SK-N-SH (cell line): ENCODE measurements around the gene KLHL28. TPM values are rescaled to one million over a fixed set of nuclear protein-coding genes. Genes with fewer than 3 reads are reported as not detected.

ENCODE experiments used
- CTCF ChIA-PET: fragments of 300-600, 350-600 bp; formaldehyde crosslinking; extraction: SDS; loops from one replicate; lab custom pipeline; 2021; lab: Yijun Ruan, JAX
- POLR2A ChIA-PET: fragments of 350-600 bp; sonication (Branson Sonifier 250); formaldehyde crosslinking; extraction: SDS; loops from one replicate; lab custom pipeline; 2020; ENCODE audit warnings: antibody characterized with exemption, inconsistent platforms; lab: Yijun Ruan, JAX
- DNase-seq: peaks from one replicate; pipeline ENCODE4 v3.0.0; 2012
- H2AFZ ChIP-seq: fragments of 200-600 bp; sonication (generic); 2 replicates; pipeline ENCODE4 v1.8.1; 2016; ENCODE audit warnings: antibody characterized with exemption, mild to moderate bottlenecking, low read depth
- H3F3A ChIP-seq: fragments of 200-600 bp; sonication (generic); replicated peaks from 2 replicates; pipeline ENCODE3; 2016; ENCODE audit warnings: antibody characterized with exemption, mild to moderate bottlenecking; ENCODE audit not compliant: insufficient read depth
- H3K27ac ChIP-seq, 2 experiments: fragments of 200-500 bp in 1 of 2; fragments of 200-600 bp in 1 of 2; sonication (Bioruptor generic) in 1 of 2; sonication (generic), shearing (Covaris generic) in 1 of 2; 2 replicates each; pipeline versions ENCODE4 v1.5.1 to v1.6.1; 2014 to 2016; ENCODE audit warnings: low read depth in 2 of 2, inconsistent platforms in 1 of 2, low read length in 1 of 2, mild to moderate bottlenecking in 1 of 2, mixed read lengths in 1 of 2
- H3K27me3 ChIP-seq: fragments of 200-600 bp; sonication (generic), shearing (Covaris generic); 2 replicates; pipeline ENCODE4 v1.6.1; 2016; ENCODE audit warnings: mixed run types; ENCODE audit not compliant: insufficient read depth
- H3K36me3 ChIP-seq, 2 experiments: fragments of 200-500 bp in 1 of 2; fragments of 200-600 bp in 1 of 2; sonication (Bioruptor generic) in 1 of 2; sonication (generic) in 1 of 2; replicated peaks in 1 of 2; 2 replicates each; pipeline versions ENCODE3 to v1.5.1; 2014 to 2016; ENCODE audit warnings: low read length in 1 of 2, mild to moderate bottlenecking in 1 of 2; ENCODE audit not compliant: insufficient read depth in 2 of 2, control insufficient read depth in 1 of 2
- H3K4me1 ChIP-seq, 2 experiments: fragments of 200-500 bp in 1 of 2; fragments of 200-600 bp in 1 of 2; sonication (Bioruptor generic) in 1 of 2; sonication (generic), shearing (Covaris generic) in 1 of 2; 2 replicates each; pipeline versions ENCODE4 v1.5.1 to v1.6.1; 2014 to 2016; ENCODE audit warnings: low read depth in 1 of 2, low read length in 1 of 2, mixed run types in 1 of 2; ENCODE audit not compliant: insufficient read depth in 2 of 2, control insufficient read depth in 1 of 2
- H3K4me2 ChIP-seq: fragments of 200-600 bp; sonication (generic), shearing (Covaris generic); 2 replicates; pipeline ENCODE4 v1.6.1; 2017; ENCODE audit warnings: mixed run types
- H3K4me3 ChIP-seq, 2 experiments: fragments of 200-500 bp in 1 of 2; fragments of 200-600 bp in 1 of 2; sonication (Bioruptor generic) in 1 of 2; sonication (generic), shearing (Covaris generic) in 1 of 2; 2 replicates each; pipeline versions ENCODE4 v1.5.1 to v1.8.1; 2014 to 2016; ENCODE audit warnings: low read depth in 2 of 2, inconsistent platforms in 1 of 2, low read length in 1 of 2, mild to moderate bottlenecking in 1 of 2, mixed read lengths in 1 of 2, moderate library complexity in 1 of 2
- H3K79me2 ChIP-seq: fragments of 200-600 bp; sonication (generic); 2 replicates; pipeline ENCODE4 v1.8.1; 2017; ENCODE audit warnings: mild to moderate bottlenecking; ENCODE audit not compliant: insufficient read depth
- H3K9ac ChIP-seq: fragments of 200-600 bp; sonication (generic); 2 replicates; pipeline ENCODE4 v1.6.1; 2017; ENCODE audit warnings: mixed run types
- H3K9me2 ChIP-seq: fragments of 200-600 bp; sonication (generic); 2 replicates; pipeline ENCODE4 v1.6.1; 2017; ENCODE audit warnings: mixed run types
- H3K9me3 ChIP-seq: fragments of 200-600 bp; sonication (generic); 2 replicates; pipeline ENCODE4 v1.6.1; 2017; ENCODE audit warnings: mixed run types, mild to moderate bottlenecking, moderate library complexity
- H4K20me1 ChIP-seq: fragments of 200-600 bp; sonication (generic); 2 replicates; pipeline ENCODE4 v1.6.1; 2017; ENCODE audit warnings: mild to moderate bottlenecking, mixed run types; ENCODE audit not compliant: insufficient read depth
- FOSL2 ChIP-seq: IDR thresholded peaks from 2 replicates; pipeline ENCODE4 v1.4.0; 2012; ENCODE audit warnings: low read depth, mild to moderate bottlenecking, moderate library complexity, borderline replicate concordance
- FOXJ3 ChIP-seq: sonication (generic); formaldehyde crosslinking; IDR thresholded peaks from 2 replicates; pipeline ENCODE4 v1.5.1; 2020; ENCODE audit warnings: mild to moderate bottlenecking, missing genetic modification reagents
- FOXM1 ChIP-seq: IDR thresholded peaks from 2 replicates; pipeline ENCODE4 v1.4.0; 2012; ENCODE audit warnings: low read depth, mild to moderate bottlenecking
- GABPA ChIP-seq: IDR thresholded peaks from 2 replicates; pipeline ENCODE4 v1.4.0; 2012; ENCODE audit warnings: low read depth, mild to moderate bottlenecking
- GATA2 ChIP-seq: sonication (generic); formaldehyde crosslinking; IDR thresholded peaks from 2 replicates; pipeline ENCODE4 v1.5.0; 2020; ENCODE audit warnings: mild to moderate bottlenecking, missing genetic modification reagents
- JUND ChIP-seq: IDR thresholded peaks from 2 replicates; pipeline ENCODE4 v1.4.0; 2012
- MEF2A ChIP-seq: IDR thresholded peaks from 2 replicates; pipeline ENCODE4 v1.4.0; 2012; ENCODE audit warnings: low read depth, borderline replicate concordance
- MXI1 ChIP-seq: IDR thresholded peaks from 2 replicates; pipeline ENCODE4 v1.6.1; 2012; ENCODE audit warnings: mild to moderate bottlenecking, low read depth, low read length, improper control_type of control experiment
- NFIC ChIP-seq: IDR thresholded peaks from 2 replicates; pipeline ENCODE4 v1.4.0; 2012; ENCODE audit warnings: borderline replicate concordance
- POLR2AphosphoS5 ChIP-seq: IDR thresholded peaks from 2 replicates; pipeline ENCODE4 v1.6.1; 2012; ENCODE audit warnings: low read depth, low read length
- RCOR1 ChIP-seq: fragments of 150-350 bp; IDR thresholded peaks from 2 replicates; pipeline ENCODE4 v1.6.1; 2017; ENCODE audit warnings: antibody characterized with exemption, low read length
- RXRA ChIP-seq: IDR thresholded peaks from 2 replicates; pipeline ENCODE4 v1.4.0; 2012; ENCODE audit warnings: low read depth, mild to moderate bottlenecking, borderline replicate concordance
- SIN3A ChIP-seq: IDR thresholded peaks from 2 replicates; pipeline ENCODE4 v1.6.1; 2012; ENCODE audit warnings: low read depth, mild to moderate bottlenecking, low read length, moderate library complexity, borderline replicate concordance
- SMC3 ChIP-seq: IDR thresholded peaks from 2 replicates; pipeline ENCODE4 v1.6.1; 2012; ENCODE audit warnings: low read depth, low read length, improper control_type of control experiment
- TAF1 ChIP-seq: IDR thresholded peaks from 2 replicates; pipeline ENCODE4 v1.6.1; 2012; ENCODE audit warnings: low read depth, mild to moderate bottlenecking, low read length, moderate library complexity, borderline replicate concordance
- TCF12 ChIP-seq: IDR thresholded peaks from 2 replicates; pipeline ENCODE4 v1.4.0; 2012
- YY1 ChIP-seq: IDR thresholded peaks from 2 replicates; pipeline ENCODE4 v1.4.0; 2012; ENCODE audit warnings: low read depth, mild to moderate bottlenecking
- WGBS: methylation state at CpG from one replicate; pipeline ENCODE4 v1.1.6; 2017; ENCODE audit warnings: low lambda C conversion rate; 5-methylcytosine and 5-hydroxymethylcytosine counted together
- polyA plus RNA-seq, 3 experiments: library from polyadenylated mRNA; depleted of rRNA; stranded (reverse); fragments of >200 nt; gene quantifications; 2 replicates each; pipeline ENCODE4 v1.2.3, GENCODE V29; 2012
- TF ChIP-seq, protein P1 (sequence below): fragments of 200-600 bp; sonication (generic); IDR thresholded peaks from 2 replicates; pipeline ENCODE4 v1.6.1; 2017; ENCODE audit warnings: antibody characterized with exemption, mild to moderate bottlenecking, moderate library complexity
- TF ChIP-seq, protein P2 (sequence below): IDR thresholded peaks from 2 replicates; pipeline ENCODE4 v1.4.0; 2012; ENCODE audit warnings: low read depth
- TF ChIP-seq, protein P3 (sequence below): IDR thresholded peaks from 2 replicates; pipeline ENCODE4; 2012
- TF ChIP-seq, protein P4 (sequence below): fragments of 150-350 bp; IDR thresholded peaks from 2 replicates; pipeline ENCODE4 v1.6.1; 2017; ENCODE audit warnings: antibody characterized with exemption, low read length, low read depth, borderline replicate concordance
- TF ChIP-seq, protein P5 (sequence below): fragments of 150-350 bp; IDR thresholded peaks from 2 replicates; pipeline ENCODE4 v1.6.1; 2016; ENCODE audit warnings: mild to moderate bottlenecking, low read depth, low read length

KLHL28 gene
- polyA plus RNA-seq, 1 of the 3 experiments (the other 2 are of a cell fraction), result 0.72 TPM

DNA sequence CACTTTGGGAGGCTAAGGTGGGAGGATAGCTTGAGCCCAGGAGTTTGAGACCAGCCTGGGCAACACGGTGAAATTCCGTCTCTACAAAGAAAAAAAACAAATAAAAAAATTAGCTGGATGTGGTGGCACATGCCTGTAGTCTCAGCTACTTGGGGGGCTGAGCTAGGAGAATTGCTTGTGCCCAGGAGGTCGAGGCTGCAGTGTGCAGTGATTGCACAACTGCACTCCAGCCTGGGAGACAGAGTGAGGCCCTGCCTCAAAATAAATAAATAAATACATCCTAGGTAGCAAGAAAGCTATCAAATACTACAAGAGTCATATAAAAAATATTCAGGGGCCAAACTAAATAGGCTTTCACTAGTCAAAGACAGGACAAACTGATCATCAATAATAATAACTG is 6.2 kb downstream of the KLHL28 start:
- no peak for DNase-seq
- no peaks in the 10 kb centered on the region; a peak in 2 of 4 replicates for H3K4me1 ChIP-seq
- TF ChIP-seq JUND (no peak), FOXJ3 (CRISPR knock-in tag) (no peak), FOSL2 (no peak), RCOR1 (no peak), NFIC (no peak), GATA2 (CRISPR knock-in tag) (no peak), TAF1 (no peak), TCF12 (no peak), GABPA (no peak), POLR2AphosphoS5 (no peak)
- TF ChIP-seq, all 33 proteins: peak for 0
- H3K27ac ChIP-seq, result no peak overlapping the region
- no peak overlapping the region for H3K9ac ChIP-seq
- POLR2A ChIA-PET, result no interaction called here
- no peak overlapping the region for H3K4me2 ChIP-seq
- no peak overlapping the region for H3K4me3 ChIP-seq
- no peaks in the 10 kb centered on the region for H3K27me3 ChIP-seq
- H3F3A ChIP-seq, result no peaks in the 10 kb centered on the region
- no peaks in the 10 kb centered on the region for H3K9me3 ChIP-seq
- H3K79me2 ChIP-seq, result peaks cover 62% of the 10 kb centered on the region
- CTCF ChIA-PET, result no interaction called here
- peaks cover 14% of the 10 kb centered on the region; the same call in 1 of the 2 replicates for H4K20me1 ChIP-seq
- H3K9me2 ChIP-seq, result no peaks in the 10 kb centered on the region
- H3K36me3 ChIP-seq, result no peaks in the 10 kb centered on the region
- 92% methylated on average over 3 of the region's 3 CpGs for WGBS
- no peak overlapping the region for H2AFZ ChIP-seq

DNA sequence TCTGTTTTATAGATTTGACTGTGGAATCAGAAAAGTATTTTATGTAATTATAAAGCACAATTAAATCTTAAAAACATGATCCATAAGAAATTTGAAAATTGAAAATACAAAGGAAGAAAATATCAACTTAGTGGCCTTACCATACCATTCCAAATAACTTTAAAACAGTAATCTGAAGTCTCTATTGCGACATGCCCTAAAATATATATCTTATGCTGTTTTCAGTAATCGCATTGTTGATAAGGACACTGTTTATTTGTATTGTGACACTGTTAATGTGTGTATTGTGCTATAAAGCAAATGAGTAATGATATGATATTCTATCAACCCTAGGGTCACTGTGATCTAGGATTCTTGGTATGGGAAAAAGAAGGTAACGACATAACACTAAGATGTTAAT is 7.0 kb downstream of the KLHL28 start:
- Histone ChIP-seq H3K9me3 (no peaks in the 10 kb centered on the region), H3K9ac (no peak overlapping the region), H3K27me3 (no peaks in the 10 kb centered on the region), H3K79me2 (peaks cover 61% of the 10 kb centered on the region), H3K4me3 (no peak overlapping the region), H3K4me1 (no peaks in the 10 kb centered on the region; a peak in 2 of 4 replicates), H4K20me1 (peaks cover 6% of the 10 kb centered on the region; the same call in 1 of the 2 replicates), H3K4me2 (no peak overlapping the region), H2AFZ (no peak overlapping the region), H3F3A (no peaks in the 10 kb centered on the region), H3K9me2 (no peaks in the 10 kb centered on the region), H3K27ac (no peak overlapping the region), H3K36me3 (no peaks in the 10 kb centered on the region)
- TF ChIP-seq, protein P1, sequence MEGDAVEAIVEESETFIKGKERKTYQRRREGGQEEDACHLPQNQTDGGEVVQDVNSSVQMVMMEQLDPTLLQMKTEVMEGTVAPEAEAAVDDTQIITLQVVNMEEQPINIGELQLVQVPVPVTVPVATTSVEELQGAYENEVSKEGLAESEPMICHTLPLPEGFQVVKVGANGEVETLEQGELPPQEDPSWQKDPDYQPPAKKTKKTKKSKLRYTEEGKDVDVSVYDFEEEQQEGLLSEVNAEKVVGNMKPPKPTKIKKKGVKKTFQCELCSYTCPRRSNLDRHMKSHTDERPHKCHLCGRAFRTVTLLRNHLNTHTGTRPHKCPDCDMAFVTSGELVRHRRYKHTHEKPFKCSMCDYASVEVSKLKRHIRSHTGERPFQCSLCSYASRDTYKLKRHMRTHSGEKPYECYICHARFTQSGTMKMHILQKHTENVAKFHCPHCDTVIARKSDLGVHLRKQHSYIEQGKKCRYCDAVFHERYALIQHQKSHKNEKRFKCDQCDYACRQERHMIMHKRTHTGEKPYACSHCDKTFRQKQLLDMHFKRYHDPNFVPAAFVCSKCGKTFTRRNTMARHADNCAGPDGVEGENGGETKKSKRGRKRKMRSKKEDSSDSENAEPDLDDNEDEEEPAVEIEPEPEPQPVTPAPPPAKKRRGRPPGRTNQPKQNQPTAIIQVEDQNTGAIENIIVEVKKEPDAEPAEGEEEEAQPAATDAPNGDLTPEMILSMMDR, result no peak
- no peak for TF ChIP-seq POLR2AphosphoS5
- TF ChIP-seq FOSL2, result no peak
- TF ChIP-seq, protein P2, sequence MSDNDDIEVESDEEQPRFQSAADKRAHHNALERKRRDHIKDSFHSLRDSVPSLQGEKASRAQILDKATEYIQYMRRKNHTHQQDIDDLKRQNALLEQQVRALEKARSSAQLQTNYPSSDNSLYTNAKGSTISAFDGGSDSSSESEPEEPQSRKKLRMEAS, result no peak
- no peak for TF ChIP-seq SMC3
- TF ChIP-seq, protein P3, sequence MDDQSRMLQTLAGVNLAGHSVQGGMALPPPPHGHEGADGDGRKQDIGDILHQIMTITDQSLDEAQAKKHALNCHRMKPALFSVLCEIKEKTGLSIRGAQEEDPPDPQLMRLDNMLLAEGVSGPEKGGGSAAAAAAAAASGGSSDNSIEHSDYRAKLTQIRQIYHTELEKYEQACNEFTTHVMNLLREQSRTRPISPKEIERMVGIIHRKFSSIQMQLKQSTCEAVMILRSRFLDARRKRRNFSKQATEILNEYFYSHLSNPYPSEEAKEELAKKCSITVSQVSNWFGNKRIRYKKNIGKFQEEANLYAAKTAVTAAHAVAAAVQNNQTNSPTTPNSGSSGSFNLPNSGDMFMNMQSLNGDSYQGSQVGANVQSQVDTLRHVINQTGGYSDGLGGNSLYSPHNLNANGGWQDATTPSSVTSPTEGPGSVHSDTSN, result no peak
- no peak for TF ChIP-seq MXI1
- no peak for TF ChIP-seq MEF2A
- TF ChIP-seq RXRA, result no peak
- TF ChIP-seq SIN3A, result no peak
- no peak for TF ChIP-seq FOXJ3 (CRISPR knock-in tag)
- no peak for TF ChIP-seq GATA2 (CRISPR knock-in tag)
- no peak for TF ChIP-seq FOXM1
- TF ChIP-seq TCF12, result no peak
- TF ChIP-seq, protein P4, sequence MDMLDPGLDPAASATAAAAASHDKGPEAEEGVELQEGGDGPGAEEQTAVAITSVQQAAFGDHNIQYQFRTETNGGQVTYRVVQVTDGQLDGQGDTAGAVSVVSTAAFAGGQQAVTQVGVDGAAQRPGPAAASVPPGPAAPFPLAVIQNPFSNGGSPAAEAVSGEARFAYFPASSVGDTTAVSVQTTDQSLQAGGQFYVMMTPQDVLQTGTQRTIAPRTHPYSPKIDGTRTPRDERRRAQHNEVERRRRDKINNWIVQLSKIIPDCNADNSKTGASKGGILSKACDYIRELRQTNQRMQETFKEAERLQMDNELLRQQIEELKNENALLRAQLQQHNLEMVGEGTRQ, result no peak
- TF ChIP-seq, protein P5, sequence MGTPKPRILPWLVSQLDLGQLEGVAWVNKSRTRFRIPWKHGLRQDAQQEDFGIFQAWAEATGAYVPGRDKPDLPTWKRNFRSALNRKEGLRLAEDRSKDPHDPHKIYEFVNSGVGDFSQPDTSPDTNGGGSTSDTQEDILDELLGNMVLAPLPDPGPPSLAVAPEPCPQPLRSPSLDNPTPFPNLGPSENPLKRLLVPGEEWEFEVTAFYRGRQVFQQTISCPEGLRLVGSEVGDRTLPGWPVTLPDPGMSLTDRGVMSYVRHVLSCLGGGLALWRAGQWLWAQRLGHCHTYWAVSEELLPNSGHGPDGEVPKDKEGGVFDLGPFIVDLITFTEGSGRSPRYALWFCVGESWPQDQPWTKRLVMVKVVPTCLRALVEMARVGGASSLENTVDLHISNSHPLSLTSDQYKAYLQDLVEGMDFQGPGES, result no peak
- no peak for TF ChIP-seq YY1
- no peak for DNase-seq
- CTCF ChIA-PET, result no interaction called here
- POLR2A ChIA-PET, result no interaction called here
- WGBS, result 97% methylated on average over 3 of the region's 3 CpGs
